Thyroid gland (tissue), 4 donors: ENCODE measurements around the gene BCL11B.

Experiments
- CTCF ChIP-seq, 6 experiments: fragments of 200-600 bp in 3 of 6; fragments of 450-650 bp in 3 of 6; sonication (generic) in 3 of 6; IDR thresholded peaks; one replicate each; pipeline ENCODE4 v1.5.1; 2016 to 2019; ENCODE audit warnings: antibody characterized with exemption in 6 of 6, mild to moderate bottlenecking in 2 of 6, inconsistent platforms in 1 of 6, moderate library complexity in 1 of 6
- POLR2A ChIP-seq, 2 donors: fragments of 450-650 bp; IDR thresholded peaks; one replicate each; pipeline ENCODE4 v1.6.1; 2017; ENCODE audit warnings: antibody characterized with exemption in 2 of 2, mild to moderate bottlenecking in 2 of 2, moderate library complexity in 1 of 2

- no peak for TF ChIP-seq CTCF (IDR thresholded peaks at IDR 0.05)
- no peak for TF ChIP-seq POLR2A (IDR thresholded peaks at IDR 0.05)
Measured at GRCh38 chr14:99189201-99189801, 82.7 kb downstream of the BCL11B start.
